HG02678 (cell line): ENCODE measurements around the gene B4GALT5.
A peak's percentile ranks its signal among the peaks of the same experiment; 100 is the strongest.
"Not testable (repeated sequence)": the region's sequence is repeated elsewhere in the genome, so short reads cannot be mapped to it uniquely, and the experiment has no call there.

Source experiments
- ATAC-seq: cut with Tn5 transposase; IDR thresholded peaks from one replicate; pipeline ENCODE4 v1.9.1; 2021; ENCODE audit warnings: mild to moderate bottlenecking, moderate library complexity; ENCODE audit not compliant: unreplicated experiment

Gene B4GALT5

DNA sequence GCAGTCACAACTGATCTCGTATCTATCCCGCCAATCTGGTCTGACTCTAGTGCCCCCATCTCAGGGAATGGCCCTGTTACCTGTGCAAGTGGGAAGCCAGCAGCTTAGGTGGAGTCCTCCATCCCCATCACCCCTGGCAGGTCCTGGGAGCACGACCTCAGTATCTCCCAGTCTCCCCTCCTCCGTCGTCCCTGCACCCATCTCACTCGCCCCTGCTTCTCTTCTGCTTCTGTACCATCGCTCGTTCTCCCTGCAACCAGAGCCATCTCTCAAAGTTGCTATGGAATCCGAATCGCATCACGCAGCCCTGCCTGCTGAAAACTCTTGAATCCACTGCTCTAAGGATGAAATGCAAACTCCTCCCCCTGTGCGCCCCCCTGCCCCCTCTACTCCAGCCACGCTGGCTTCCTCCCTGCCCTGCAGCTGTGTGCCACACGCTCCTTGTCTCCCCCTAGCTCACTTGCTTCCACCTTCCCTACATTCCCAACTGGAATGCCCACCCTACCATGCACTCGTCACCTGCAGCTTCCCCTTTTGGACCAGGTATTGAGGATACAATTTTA is 81.7 kb downstream of the B4GALT5 start:
- no peak for ATAC-seq

DNA sequence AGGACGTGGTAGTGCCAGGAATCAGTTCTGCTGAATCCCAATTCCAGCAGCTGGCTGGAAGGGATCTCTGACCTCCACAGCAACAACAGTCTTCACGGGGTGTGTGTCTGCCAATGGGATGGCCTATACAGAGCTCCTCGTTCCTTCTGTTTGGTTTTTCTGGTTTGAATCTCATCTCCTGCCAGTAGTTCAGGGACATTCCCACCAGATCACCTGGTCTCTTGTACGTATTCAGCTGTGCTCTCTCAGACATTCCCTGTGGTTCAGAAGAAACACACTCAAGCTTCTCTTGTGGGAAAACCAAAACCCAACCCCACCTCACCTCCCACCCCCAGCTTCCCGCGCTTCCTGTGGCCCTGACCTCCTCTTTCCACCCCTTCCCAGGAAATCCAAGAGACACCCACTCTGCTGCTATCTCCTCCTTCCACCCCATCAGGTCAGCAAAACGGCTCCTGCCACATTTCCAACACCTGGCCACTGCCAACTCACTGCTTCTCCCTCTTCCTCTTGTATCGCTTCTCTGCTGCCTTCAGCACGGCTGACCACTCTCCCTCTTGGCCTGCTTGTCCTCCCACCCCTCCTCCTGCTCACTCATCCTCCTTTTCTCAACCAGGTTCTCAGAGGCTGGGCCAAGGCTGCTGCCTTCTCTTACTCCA is 82.5 kb downstream of the B4GALT5 start:
- peak; percentile 25 for ATAC-seq

DNA sequence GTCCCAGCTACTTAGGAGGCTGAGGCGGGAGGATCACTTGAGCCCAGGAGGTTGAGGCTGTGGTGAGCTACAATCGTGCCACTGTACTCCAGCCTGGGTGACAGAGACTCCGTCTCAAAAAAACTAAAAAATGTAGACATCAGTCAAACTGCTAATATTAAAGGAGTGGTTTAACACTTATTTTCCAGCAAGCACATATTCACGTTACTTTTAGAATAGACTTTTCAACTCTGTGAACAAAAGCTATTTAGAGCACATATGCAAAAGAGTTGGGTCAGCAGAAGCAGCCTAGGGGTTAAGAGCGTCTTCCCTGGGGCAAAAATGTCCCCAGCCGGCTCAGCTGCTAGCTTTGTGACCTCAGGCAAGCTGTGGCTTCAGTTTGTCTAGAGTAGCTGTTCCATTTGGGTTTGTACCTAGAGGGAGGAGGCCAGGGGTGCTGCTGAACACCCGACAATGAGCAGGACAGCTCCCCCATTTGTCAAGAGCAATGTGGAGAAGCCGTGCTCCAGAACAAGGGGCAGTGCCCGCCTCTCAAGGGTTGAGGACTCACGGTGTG is 83.2 kb downstream of the B4GALT5 start:
- ATAC-seq, result peak; percentile 87

DNA sequence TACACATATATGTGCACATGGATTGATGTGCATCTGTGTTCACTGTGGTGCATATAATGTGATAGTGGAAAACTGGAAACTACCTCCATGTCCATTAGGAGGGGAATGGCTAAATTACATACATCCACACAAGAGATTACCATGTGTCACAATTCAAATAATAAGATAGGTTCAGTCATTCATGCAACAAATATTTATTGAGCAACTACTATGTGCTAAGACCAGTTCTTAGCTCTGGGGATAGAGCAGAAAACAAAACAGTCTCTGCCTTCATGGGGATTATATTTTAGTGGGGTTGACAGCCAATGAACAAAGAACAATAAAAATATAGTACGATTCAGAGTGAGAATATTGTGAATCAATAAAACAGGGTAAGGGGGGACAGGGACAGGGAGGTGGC is 84.1 kb downstream of the B4GALT5 start:
- no peak for ATAC-seq

DNA sequence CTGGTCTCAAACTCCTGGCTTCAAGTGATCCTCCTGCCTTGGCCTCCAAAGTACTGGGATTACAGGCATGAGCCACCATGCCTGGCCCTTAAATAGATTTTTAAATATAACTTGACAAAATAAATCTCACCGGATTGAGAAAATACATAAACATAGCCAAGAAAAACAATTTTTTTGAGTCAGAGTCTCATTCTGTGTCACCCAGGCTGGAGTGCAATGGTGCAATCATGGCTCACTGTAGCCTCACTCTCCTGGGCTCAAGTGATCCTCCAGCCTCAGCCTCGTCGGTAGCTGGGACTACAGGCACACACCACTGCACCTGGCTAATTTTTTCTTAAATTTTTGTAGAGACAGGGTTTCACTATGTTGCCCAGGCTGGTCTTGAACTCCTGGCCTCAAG is 85.4 kb downstream of the B4GALT5 start:
- ATAC-seq, result not testable (repeated sequence)

DNA sequence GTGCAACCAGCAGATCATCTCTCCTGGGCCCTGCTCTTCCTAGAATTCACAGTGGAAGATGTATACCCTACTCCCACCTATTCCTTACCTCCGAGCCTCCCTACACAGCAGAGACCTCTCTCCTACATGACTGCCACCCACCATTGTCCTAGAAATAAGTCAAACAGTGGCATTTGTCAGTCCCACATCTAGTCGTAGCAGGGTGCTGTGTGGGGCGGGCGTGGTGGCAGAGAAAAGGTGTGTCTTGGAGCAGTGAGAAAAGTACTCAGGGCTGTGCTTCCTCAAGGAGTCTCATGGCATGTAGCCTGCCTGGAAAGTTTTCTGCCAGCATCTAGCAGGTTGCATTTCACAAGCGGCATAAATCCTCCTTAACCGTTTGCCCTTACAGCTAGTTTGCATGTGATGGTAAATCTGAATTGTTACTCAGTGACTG is 86.3 kb downstream of the B4GALT5 start:
- ATAC-seq, result no peak

DNA sequence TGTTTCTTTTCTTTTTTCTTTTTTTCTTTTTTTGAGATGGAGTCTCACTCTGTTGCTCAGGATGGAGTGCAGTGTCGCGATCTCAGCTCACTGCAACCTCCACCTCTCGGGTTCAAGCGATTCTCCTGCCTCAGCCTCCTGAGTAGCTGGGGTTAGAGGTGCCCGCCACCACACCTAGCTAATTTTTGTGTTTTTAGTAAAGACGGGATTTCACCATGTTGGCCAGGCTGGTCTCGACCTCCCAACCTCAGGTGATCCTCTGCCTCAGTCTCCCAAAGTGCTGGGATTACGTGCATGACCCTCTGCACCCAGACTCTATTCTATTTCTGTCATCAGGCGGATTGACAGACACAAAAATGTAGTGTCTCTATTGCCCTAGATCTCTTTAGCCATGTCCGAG is 88.7 kb downstream of the B4GALT5 start:
- ATAC-seq, result not testable (repeated sequence)

DNA sequence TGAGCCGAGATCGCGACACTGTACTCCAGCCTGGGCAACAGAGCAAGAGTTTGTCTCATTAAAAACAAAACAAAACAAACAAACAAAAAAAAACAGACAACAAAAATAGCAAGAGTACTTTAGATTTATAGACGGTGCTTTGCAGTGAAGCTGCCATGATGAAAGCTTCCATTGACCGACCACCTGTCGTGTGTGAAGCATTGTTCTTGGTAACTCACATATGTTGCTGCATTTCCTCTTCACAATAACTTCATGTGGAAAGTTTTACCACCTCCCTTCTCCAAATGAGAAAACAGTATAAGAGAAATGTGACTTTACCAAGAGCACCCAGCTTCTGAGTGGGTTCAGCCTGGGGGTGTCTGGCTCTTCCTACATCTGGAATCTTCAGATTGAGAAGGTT is 89.4 kb downstream of the B4GALT5 start:
- ATAC-seq, result no peak

DNA sequence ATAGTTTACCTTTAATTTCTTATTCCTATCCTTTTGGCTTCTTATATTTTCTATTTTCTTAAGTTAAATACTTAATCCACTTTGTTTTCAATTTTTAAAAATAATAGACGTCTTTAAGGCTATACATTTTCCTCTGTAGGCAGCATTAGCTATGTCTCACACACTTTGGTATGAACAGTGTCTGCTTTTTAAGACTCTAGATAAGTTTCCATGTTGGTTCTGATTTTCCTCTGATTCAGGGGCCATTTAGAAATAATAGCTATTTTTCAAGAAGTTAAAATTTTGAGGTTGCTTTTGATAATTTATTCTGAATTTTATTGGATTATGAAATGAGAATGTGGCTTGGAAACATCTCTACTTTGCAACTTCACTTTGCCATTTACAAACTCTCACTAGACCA is 91.4 kb downstream of the B4GALT5 start:
- no peak for ATAC-seq

DNA sequence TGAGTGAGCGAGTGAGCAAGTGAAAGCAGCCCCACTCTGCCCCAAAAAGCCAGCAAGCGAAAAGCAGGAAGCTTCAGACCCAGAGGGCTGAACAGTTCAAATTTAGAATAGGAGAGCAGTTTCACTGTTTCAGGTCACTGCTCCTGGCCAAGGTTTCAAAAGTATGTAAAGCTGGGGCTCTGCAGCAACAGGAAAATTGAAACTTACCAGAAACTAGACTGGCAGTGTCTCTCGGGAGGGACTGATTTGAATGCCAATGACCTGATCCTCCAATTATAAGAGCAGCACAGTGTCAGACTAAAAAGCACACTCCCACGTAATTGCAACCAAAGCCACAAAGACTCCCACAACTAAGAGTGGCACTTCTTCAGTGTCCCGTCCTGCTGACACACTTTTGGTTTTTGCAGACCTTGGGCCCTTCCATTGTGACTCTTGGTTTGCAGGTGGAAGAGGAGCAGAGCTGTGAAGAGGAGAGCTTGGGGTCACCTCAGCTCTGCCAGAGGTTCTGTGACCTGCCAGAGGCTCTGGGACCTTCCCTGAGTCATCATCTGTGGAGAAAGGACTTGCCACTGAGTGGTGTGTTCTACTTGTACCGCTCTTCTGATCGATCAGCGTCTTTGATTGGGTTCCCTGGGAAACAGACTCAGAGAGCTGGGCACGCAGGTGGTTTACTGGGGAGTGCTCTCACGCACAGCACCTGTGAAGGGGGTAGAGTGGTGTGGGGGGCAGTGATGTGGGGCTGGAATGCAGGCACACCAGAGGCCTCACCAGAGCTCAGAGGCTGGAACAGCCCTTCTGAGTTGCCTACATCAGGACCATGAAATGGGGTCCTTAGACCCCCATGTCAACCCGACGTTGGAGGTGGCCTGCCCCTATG is 93.1 kb downstream of the B4GALT5 start:
- peak; percentile 87 for ATAC-seq

DNA sequence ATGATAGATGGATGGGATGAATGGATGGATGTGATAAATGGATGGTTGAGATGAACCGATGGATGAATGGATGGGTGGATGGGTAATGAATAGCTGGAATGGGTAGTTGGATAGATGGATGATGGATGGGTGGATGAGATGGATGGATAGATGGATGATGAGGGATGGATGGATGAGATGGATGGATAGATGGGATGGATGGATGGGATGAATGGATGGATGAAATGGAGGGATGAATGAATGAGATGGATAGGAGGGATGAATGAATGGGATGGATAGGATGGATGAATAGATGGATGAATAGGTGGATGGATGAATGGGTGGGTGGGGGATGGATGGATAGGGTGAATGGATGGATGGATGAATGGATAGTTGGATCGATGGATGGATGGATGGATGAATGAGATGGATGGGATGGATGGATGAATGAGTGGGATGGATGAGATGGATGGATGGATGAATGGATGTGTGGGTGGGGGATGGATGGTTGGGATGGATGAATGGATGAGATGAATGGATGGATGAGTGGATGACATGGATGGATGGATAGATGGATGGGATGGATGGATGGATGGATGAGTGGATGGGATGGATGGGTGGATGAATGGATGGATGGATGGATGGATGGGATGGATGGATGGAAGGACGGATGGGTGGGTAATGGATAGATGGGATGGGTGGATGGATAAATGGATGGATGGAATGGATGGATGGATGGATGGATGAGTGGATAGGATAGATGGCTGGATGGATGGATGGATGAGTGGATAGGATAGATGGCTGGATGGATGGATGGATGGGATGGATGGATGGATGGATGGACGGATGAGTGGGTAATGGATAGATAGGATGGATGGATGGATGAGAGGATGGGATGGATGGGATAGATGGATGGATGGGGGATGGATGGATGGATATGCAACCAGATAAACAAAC is 94.3 kb downstream of the B4GALT5 start:
- no peak for ATAC-seq

DNA sequence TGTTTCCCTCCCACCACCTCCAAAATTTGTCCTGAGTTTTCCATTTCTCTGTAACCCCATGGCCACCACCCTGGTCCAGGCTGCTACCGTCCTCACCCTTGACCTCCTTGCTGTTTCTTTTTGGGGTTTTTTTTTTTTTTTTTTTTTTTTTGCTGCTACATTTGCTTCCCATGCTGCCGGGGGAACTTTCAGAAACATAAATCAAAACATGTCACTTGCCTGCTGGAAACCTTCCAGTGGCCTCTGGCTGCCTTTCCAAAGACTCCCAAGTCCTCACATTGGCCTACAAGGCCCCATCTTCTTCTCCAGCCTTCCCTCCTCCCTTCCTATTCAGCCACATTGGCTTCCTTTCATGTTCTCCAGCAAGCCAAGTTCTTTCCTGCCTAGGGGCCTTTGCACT is 95.4 kb downstream of the B4GALT5 start:
- ATAC-seq, result no peak

DNA sequence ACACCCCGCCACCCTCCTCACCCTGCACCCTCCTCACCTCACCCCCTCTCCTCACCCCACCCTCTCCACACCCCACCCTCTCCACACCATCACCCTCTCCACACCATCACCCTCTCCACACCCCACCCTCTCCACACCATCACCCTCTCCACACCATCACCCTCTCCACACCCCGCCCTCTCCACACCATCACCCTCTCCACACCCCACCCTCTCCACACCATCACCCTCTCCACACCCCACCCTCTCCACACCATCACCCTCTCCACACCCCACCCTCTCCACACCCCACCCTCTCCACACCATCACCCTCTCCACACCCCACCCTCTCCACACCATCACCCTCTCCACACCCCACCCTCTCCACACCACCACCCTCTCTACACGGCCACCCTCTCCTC is 96.3 kb downstream of the B4GALT5 start:
- not testable (repeated sequence) for ATAC-seq

DNA sequence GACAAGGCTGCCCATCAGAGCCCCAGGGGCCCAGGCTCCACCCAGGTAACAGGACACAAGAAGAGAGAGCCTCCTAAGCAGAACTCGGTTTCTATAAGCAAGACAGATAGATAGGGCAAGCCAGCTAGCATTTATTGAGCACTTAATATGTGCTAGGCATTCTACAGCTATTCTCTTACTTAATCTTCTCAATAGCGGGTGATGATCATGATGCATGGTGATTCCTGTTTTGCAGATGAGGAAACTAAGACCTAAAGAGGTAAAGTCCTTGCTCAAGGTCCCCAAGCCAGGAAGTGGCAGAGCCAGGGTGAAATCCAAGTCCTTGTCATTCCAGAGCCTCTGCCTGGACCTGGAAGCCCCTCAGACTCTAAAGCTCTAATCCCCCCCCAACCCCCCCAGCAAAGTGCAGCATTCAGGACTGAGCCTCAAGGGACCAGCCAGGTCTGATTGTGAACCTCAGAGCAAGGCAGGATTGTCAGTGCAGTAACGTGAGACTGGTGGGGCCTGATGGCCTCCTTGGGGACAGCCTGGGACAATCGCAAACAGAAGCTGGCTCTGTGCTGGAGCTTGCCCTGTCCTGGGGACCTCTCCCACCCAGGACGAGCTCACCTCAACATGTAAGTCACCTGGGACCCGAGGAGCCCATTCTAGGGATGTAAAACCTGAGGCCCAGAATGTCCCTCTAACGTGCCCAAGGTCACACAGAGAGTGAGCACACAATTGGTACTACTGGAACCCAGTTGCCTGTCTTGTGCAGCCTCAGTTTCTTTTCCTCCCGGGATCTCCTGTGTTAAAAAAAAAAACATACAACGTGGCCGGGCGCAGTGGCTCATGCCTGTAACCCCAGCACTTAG is 97.3 kb downstream of the B4GALT5 start:
- ATAC-seq, result no peak

DNA sequence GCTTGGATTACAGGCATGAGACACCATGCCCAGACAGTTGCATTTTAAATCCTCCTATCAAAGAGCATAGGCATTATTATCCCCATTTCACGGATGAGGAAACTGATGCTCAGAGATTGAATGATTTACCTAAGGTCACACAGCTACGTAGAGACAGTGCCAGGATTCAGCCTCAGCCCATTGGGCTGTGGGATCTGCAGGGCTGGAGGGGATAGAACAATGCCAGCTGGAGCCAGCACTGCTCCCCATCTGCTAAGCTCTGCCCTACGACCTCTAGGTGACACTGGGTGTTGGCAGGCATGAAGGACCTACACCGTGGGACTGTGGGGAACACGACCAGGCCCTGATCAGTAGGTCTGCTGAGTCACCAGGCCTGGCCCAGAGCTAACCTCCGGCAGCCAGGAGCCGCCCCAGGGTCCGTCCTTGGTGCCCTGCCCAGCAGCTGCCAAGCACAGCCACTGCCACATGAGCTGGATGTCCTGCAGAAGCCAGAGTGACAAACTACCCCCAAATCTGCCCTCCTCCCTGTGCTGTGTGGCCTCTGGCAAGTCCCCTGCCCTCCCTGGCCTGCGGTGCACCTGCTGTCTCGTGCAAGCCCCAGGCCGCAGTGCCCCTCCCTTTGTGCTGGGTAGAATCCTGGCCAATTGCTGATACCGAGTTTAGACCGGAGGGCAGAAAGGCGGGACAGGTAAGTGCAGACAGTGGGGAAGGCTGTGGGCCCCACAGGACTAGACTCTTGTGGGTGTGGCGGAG is 98.1 kb downstream of the B4GALT5 start:
- no peak for ATAC-seq

DNA sequence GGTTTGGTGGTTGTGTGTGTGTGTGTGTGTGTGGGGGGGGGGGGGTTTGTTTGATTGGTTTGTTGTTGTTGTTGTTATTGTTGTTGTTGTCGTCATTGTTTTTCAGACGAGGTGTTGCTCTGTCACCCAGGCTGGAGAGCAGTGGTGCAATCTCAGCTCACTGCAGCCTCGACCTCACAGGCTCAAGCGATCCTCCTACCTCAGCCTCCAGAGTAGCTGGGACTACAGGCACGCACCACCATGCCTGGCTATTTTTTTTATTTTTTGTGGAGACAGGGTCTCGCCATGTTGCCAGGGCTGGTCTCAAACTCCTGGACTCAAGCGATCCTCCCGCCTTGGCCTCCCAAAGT is 98.7 kb downstream of the B4GALT5 start:
- not testable (repeated sequence) for ATAC-seq

DNA sequence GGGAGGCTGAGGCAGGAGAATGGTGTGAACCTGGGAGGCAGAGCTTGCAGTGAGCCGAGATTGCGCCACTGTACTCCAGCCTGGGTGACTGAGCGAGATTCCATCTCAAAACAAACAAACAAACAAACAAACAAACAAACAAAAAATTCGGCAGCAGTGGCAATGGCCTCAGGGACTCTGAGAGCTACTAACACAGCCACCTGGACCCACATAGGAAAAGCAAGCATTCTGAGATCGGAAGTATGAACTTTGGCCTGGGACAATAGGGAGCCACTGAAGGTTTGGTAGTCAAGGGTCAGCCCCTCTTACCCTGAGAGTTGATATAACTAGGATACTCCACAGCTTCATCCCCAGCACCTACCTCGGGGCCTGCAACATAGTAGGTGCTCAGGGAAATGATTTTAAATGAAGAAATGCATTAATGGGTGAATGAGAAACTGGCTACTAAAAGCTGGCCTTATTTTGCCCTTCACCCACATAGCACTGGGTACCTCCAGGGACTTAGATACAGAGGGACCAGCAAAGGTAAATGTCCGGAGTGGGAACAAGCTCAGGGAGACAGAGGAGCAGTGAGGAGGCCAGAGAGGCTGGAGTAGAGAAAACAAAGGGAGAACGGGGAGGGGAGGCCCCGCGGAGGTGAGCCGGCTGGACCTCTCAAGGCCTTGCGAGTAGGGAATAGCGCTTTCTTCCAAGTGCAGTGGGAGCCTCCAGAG is 99.2 kb downstream of the B4GALT5 start:
- no peak for ATAC-seq

DNA sequence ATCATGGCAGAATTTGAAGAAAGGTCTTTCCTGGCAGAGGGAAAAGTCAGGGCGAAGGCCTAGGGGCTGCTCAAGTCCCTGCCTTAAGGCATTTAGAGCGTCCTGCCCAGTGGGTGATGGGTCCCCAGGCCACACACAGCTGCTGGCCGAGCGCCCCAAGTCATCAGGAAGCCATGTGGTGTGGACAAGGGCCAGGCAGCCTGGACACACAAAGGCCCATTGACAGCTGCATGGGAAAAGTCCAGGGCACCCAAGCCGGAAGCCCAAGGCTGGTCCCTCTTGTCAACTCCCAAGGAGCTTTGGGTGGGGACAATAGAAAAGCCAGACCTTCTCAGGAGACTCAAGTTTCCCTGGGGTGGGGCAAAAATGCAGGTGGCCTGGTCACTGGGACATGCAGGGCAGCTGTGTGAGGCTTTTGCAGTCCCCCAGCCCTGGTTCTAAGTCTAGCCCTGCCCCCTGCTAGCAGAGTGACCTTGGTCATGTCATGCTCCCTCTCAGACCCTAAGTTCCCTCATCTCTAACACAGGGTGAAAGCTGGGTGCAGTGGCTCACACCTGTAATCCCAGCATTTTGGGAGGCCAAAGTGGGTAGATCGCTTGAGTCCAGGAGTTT is 101.4 kb downstream of the B4GALT5 start:
- ATAC-seq, result no peak
